Left lung (tissue), 10 donors: ENCODE measurements around the gene INHBE. TPM values are rescaled to one million over a fixed set of nuclear protein-coding genes. Genes with fewer than 3 reads are reported as not detected.
A peak's percentile ranks its signal among the peaks of the same experiment; 100 is the strongest.

Experiments
- ATAC-seq: fragments of 200-7000 bp; cut with Tn5 transposase; one replicate; pipeline ENCODE4 v1.9.1; 2020; ENCODE audit warnings: moderate library complexity
- DNase-seq, 4 donors: peaks; one replicate each; pipeline ENCODE4 v3.0.0-alpha.2; 2013 to 2020
- H3K27ac ChIP-seq, 2 donors: fragments of 200-600 bp; sonication (generic) in 1 of 2; one replicate each; pipeline versions ENCODE4 v1.5.0 to v1.8.0; 2020 to 2021
- H3K27me3 ChIP-seq, 2 donors: fragments of 200-600 bp; sonication (generic) in 1 of 2; one replicate each; pipeline versions ENCODE4 v1.5.0 to v1.8.0; 2020 to 2021
- H3K36me3 ChIP-seq, 2 donors: fragments of 200-600 bp; sonication (generic) in 1 of 2; one replicate each; pipeline versions ENCODE4 v1.5.0 to v1.8.0; 2020 to 2021
- H3K4me1 ChIP-seq, 2 donors: fragments of 200-600 bp; one replicate each; pipeline ENCODE4 v1.8.0; 2021
- H3K4me3 ChIP-seq, 2 donors: fragments of 200-600 bp; sonication (generic) in 1 of 2; one replicate each; pipeline versions ENCODE4 v1.5.0 to v1.8.0; 2020 to 2021; ENCODE audit warnings: mild to moderate bottlenecking in 1 of 2
- H3K9me3 ChIP-seq, 2 donors: fragments of 200-600 bp; sonication (generic) in 1 of 2; one replicate each; pipeline versions ENCODE4 v1.5.0 to v1.8.0; 2020 to 2021
- intact Hi-C, 2 donors: fragments of 100-400 bp; cut with DNase I; formaldehyde crosslinking; loops; one replicate each; pipeline versions ENCODE4 v1.11.2 to v1.14.2; 2022
- polyA plus RNA-seq, 6 donors: library from polyadenylated mRNA; unstranded; fragments of 120-200 nt; gene quantifications; one replicate each; pipeline ENCODE4 v1.2.1, GENCODE V29; 2013; ENCODE audit not compliant: insufficient read length in 6 of 6
- total RNA-seq, 2 donors: library from RNA; stranded (reverse); fragmentation: NEBNext Ultra II Directional; extraction: Animal tissue kit (Norgen Biotek cat#: 25700); gene quantifications; one replicate each; pipeline ENCODE4 v1.2.1, GENCODE V29; 2021
- TF ChIP-seq, protein P1 (sequence below), 2 donors: fragments of 200-600 bp; sonication (generic) in 1 of 2; IDR thresholded peaks; one replicate each; pipeline versions ENCODE4 v1.5.0 to v1.8.0; 2021; ENCODE audit warnings: antibody characterized with exemption in 2 of 2
- donor health status: DM: no; HTN: yes; CAD: no.
- donor health status: DM: no; HTN: no; CAD: no.

INHBE gene
- total and polyA plus RNA-seq, 8 donors: 0.52 to 1.4 (median 0.77) TPM; not detected in 1

GRCh38 chr12:57471661-57472060, 16.6 kb downstream of the INHBE start:
- Histone ChIP-seq H3K9me3 (no peaks in the 10 kb centered on the region), H3K27me3 (peaks cover 23 to 59% of the 10 kb centered on the region in 2 donors), H3K36me3 (peaks cover 0 to 84% of the 10 kb centered on the region in 2 donors), H3K4me3 (no peak overlapping the region), H3K4me1 (peaks cover 0 to 46% of the 10 kb centered on the region in 2 donors), H3K27ac (peak overlapping the region in 1 of 2 donors; percentile 51)
- TF ChIP-seq, protein P1, sequence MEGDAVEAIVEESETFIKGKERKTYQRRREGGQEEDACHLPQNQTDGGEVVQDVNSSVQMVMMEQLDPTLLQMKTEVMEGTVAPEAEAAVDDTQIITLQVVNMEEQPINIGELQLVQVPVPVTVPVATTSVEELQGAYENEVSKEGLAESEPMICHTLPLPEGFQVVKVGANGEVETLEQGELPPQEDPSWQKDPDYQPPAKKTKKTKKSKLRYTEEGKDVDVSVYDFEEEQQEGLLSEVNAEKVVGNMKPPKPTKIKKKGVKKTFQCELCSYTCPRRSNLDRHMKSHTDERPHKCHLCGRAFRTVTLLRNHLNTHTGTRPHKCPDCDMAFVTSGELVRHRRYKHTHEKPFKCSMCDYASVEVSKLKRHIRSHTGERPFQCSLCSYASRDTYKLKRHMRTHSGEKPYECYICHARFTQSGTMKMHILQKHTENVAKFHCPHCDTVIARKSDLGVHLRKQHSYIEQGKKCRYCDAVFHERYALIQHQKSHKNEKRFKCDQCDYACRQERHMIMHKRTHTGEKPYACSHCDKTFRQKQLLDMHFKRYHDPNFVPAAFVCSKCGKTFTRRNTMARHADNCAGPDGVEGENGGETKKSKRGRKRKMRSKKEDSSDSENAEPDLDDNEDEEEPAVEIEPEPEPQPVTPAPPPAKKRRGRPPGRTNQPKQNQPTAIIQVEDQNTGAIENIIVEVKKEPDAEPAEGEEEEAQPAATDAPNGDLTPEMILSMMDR (IDR thresholded peaks at IDR 0.05): no peak
- DNase-seq (no peak), ATAC-seq (no peak)
- intact Hi-C loops: no loop called here

- H3K27me3 ChIP-seq: peaks cover 24 to 60% of the 10 kb centered on the region in 2 donors
- peaks cover 0 to 81% of the 10 kb centered on the region in 2 donors for H3K36me3 ChIP-seq
- no peak for DNase-seq
- peaks cover 0 to 47% of the 10 kb centered on the region in 2 donors for H3K4me1 ChIP-seq
- H3K4me3 ChIP-seq: no peak overlapping the region
- intact Hi-C loops: no loop called here
- ATAC-seq: no peak
- no peak overlapping the region for H3K27ac ChIP-seq
- TF ChIP-seq, protein P1 (IDR thresholded peaks at IDR 0.05): no peak
- H3K9me3 ChIP-seq: no peaks in the 10 kb centered on the region
These were observed 17.3 kb downstream of the INHBE start for GRCh38 chr12:57472391-57472790.

- H3K4me3 ChIP-seq: no peak overlapping the region
- intact Hi-C loops: no loop called here
- H3K27ac ChIP-seq: no peak overlapping the region
- H3K36me3 ChIP-seq: peaks cover 0 to 71% of the 10 kb centered on the region in 2 donors
- H3K9me3 ChIP-seq: no peaks in the 10 kb centered on the region
- peaks cover 0 to 57% of the 10 kb centered on the region in 2 donors for H3K4me1 ChIP-seq
- DNase-seq (no peak), ATAC-seq (no peak)
- TF ChIP-seq, protein P1 (IDR thresholded peaks at IDR 0.05): no peak
- H3K27me3 ChIP-seq: peaks cover 24 to 60% of the 10 kb centered on the region in 2 donors
These were observed 18.3 kb downstream of the INHBE start for GRCh38 chr12:57473392-57473791.

DNA sequence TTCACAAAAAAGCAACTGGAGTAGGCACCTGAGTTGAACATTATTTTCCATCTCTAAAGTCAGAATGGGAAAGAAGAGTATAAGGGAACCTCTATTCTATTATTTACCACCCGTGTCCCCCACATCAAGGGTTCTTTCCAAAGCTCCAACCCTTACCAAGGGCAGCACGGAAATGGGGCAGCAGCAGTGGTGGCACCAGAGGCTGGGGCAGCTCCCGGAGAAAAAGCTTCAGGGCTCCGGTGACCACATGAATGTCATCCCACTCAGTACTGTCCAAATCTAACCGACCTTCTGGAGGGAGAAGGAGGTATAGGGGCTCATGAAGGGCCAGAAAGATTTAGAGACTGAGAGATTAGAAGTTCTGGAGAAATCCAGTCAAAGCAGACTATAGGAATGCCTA, 18.8 kb downstream of the INHBE start:
- H3K36me3 ChIP-seq: peaks cover 0 to 66% of the 10 kb centered on the region in 2 donors
- no peak overlapping the region for H3K4me3 ChIP-seq
- H3K27me3 ChIP-seq: peaks cover 24 to 60% of the 10 kb centered on the region in 2 donors
- H3K9me3 ChIP-seq: no peaks in the 10 kb centered on the region
- H3K27ac ChIP-seq: no peak overlapping the region
- intact Hi-C loops: no loop called here
- peaks cover 0 to 62% of the 10 kb centered on the region in 2 donors for H3K4me1 ChIP-seq
- TF ChIP-seq, protein P1 (IDR thresholded peaks at IDR 0.05): no peak
- DNase-seq (no peak), ATAC-seq (no peak)

GRCh38 chr12:57474430-57474829, 19.3 kb downstream of the INHBE start:
- Histone ChIP-seq H3K4me1 (peaks cover 0 to 65% of the 10 kb centered on the region in 2 donors), H3K36me3 (peaks cover 0 to 61% of the 10 kb centered on the region in 2 donors), H3K27ac (no peak overlapping the region), H3K27me3 (peaks cover 24 to 58% of the 10 kb centered on the region in 2 donors), H3K9me3 (no peaks in the 10 kb centered on the region), H3K4me3 (no peak overlapping the region)
- intact Hi-C loops: no loop called here
- TF ChIP-seq, protein P1 (IDR thresholded peaks at IDR 0.05): no peak
- ATAC-seq (no peak), DNase-seq (no peak)
